H9 (cell line): ENCODE data around the gene EMX2. TPM values are rescaled to one million over a fixed set of nuclear protein-coding genes. Genes with fewer than 3 reads are reported as not detected.

Experiments used
- DNase-seq: peaks from one replicate; pipeline ENCODE4 v3.0.0-alpha.2; 2017
- H2AFZ ChIP-seq: one replicate; pipeline ENCODE4 v1.6.1; 2013; ENCODE audit warnings: mild to moderate bottlenecking, low read length, control low read depth, moderate library complexity
- H2AK5ac ChIP-seq: 2 replicates; pipeline ENCODE4 v1.6.1; 2013; ENCODE audit warnings: low read length, control low read depth, mixed read lengths; ENCODE audit not compliant: insufficient read length
- H2BK120ac ChIP-seq: one replicate; pipeline ENCODE4 v1.6.1; 2013; ENCODE audit warnings: low read depth, mild to moderate bottlenecking, low read length, control low read depth, inconsistent platforms; ENCODE audit not compliant: poor library complexity, severe bottlenecking
- H2BK12ac ChIP-seq: 2 replicates; pipeline ENCODE4 v1.6.1; 2013; ENCODE audit warnings: low read length, control low read depth, mixed read lengths, low read depth; ENCODE audit not compliant: insufficient read length
- H2BK15ac ChIP-seq: 2 replicates; pipeline ENCODE4 v1.6.1; 2013; ENCODE audit warnings: low read depth, low read length, control low read depth
- H2BK20ac ChIP-seq: one replicate; pipeline ENCODE4 v1.6.1; 2013; ENCODE audit warnings: low read depth, mild to moderate bottlenecking, low read length, control low read depth, inconsistent platforms; ENCODE audit not compliant: poor library complexity, severe bottlenecking
- H2BK5ac ChIP-seq: 2 replicates; pipeline ENCODE4 v1.6.1; 2013; ENCODE audit warnings: low read length, control low read depth, mixed read lengths; ENCODE audit not compliant: insufficient read length
- H3K14ac ChIP-seq: 2 replicates; pipeline ENCODE4 v1.6.1; 2013; ENCODE audit warnings: low read length, control low read depth; ENCODE audit not compliant: insufficient read depth
- H3K18ac ChIP-seq: 2 replicates; pipeline ENCODE4 v1.6.1; 2013; ENCODE audit warnings: low read depth, mild to moderate bottlenecking, mixed read lengths, low read length, control low read depth; ENCODE audit not compliant: insufficient read length
- H3K23ac ChIP-seq: 2 replicates; pipeline ENCODE4 v1.6.1; 2013; ENCODE audit warnings: low read length, control low read depth, mixed read lengths, low read depth; ENCODE audit not compliant: insufficient read length
- H3K23me2 ChIP-seq: 2 replicates; pipeline ENCODE4 v1.6.1; 2013; ENCODE audit warnings: low read depth, mild to moderate bottlenecking, mixed read lengths, low read length, control low read depth; ENCODE audit not compliant: insufficient read length, poor library complexity, severe bottlenecking
- H3K27ac ChIP-seq: 2 replicates; pipeline ENCODE4 v1.5.1; 2013; ENCODE audit warnings: low read length, control low read depth, mixed read lengths, low read depth; ENCODE audit not compliant: insufficient read length
- H3K27me3 ChIP-seq: 2 replicates; pipeline ENCODE4 v1.6.1; 2013; ENCODE audit warnings: low read length, control low read depth, inconsistent platforms; ENCODE audit not compliant: insufficient read depth
- H3K4ac ChIP-seq: 2 replicates; pipeline ENCODE4 v1.6.1; 2013; ENCODE audit warnings: low read depth, mild to moderate bottlenecking, control low read depth, inconsistent platforms, low read length, moderate library complexity
- H3K4me1 ChIP-seq: 2 replicates; pipeline ENCODE4 v1.6.1; 2013; ENCODE audit warnings: low read length, control low read depth, inconsistent platforms; ENCODE audit not compliant: insufficient read depth
- H3K4me2 ChIP-seq: 2 replicates; pipeline ENCODE4 v1.6.1; 2013; ENCODE audit warnings: low read length, control low read depth, mixed read lengths; ENCODE audit not compliant: insufficient read length, insufficient read depth
- H3K56ac ChIP-seq: 2 replicates; pipeline ENCODE4 v1.6.1; 2013; ENCODE audit warnings: low read depth, mild to moderate bottlenecking, mixed read lengths, low read length, control low read depth; ENCODE audit not compliant: insufficient read length
- H3K79me1 ChIP-seq: 2 replicates; pipeline ENCODE4 v1.6.1; 2013; ENCODE audit warnings: low read depth, mild to moderate bottlenecking, moderate library complexity, low read length, control low read depth, inconsistent platforms; ENCODE audit not compliant: insufficient read depth, poor library complexity, severe bottlenecking
- H3K79me2 ChIP-seq: 2 replicates; pipeline ENCODE4 v1.6.1; 2013; ENCODE audit warnings: low read length, control low read depth, inconsistent platforms; ENCODE audit not compliant: insufficient read depth
- H3K9ac ChIP-seq: 2 replicates; pipeline ENCODE4 v1.6.1; 2013; ENCODE audit warnings: low read length, control low read depth, mixed read lengths; ENCODE audit not compliant: insufficient read length; ENCODE audit errors: extremely low read depth
- H3K9me3 ChIP-seq: one replicate; pipeline ENCODE4 v1.6.1; 2013; ENCODE audit warnings: low read depth, low read length, inconsistent platforms; ENCODE audit not compliant: control insufficient read depth
- H3T11ph ChIP-seq: one replicate; pipeline ENCODE4 v1.6.1; 2013; ENCODE audit warnings: mild to moderate bottlenecking, low read length, control low read depth, inconsistent platforms
- H4K20me1 ChIP-seq: one replicate; pipeline ENCODE4 v1.6.1; 2013; ENCODE audit not compliant: control insufficient read depth, insufficient read length, insufficient read depth
- H4K5ac ChIP-seq: 2 replicates; pipeline ENCODE4 v1.6.1; 2013; ENCODE audit warnings: low read depth, mild to moderate bottlenecking, mixed read lengths, low read length, control low read depth; ENCODE audit not compliant: insufficient read length
- H4K8ac ChIP-seq: replicated peaks from 2 replicates; pipeline ENCODE4 v1.6.1; 2013; ENCODE audit warnings: low read length, control low read depth, mixed read lengths, low read depth; ENCODE audit not compliant: insufficient read length
- H4K91ac ChIP-seq: 2 replicates; pipeline ENCODE4 v1.6.1; 2013; ENCODE audit warnings: low read depth, mild to moderate bottlenecking, moderate library complexity, mixed read lengths, low read length, control low read depth; ENCODE audit not compliant: insufficient read length
- H3K27ac Mint-ChIP-seq, 3 experiments: 2 replicates in 2 of 3; 3 replicates in 1 of 3; pipeline ENCODE4 v1.8.0; 2020 to 2021; ENCODE audit warnings: mixed read lengths in 3 of 3, mild to moderate bottlenecking in 1 of 3, moderate library complexity in 1 of 3
- H3K27me3 Mint-ChIP-seq: 2 replicates; pipeline ENCODE4 v1.8.0; 2021; ENCODE audit warnings: low read depth, mild to moderate bottlenecking, moderate library complexity, mixed read lengths
- H3K36me3 Mint-ChIP-seq, 3 experiments: 2 replicates in 2 of 3; 3 replicates in 1 of 3; pipeline ENCODE4 v1.8.0; 2020 to 2021; ENCODE audit warnings: low read depth in 3 of 3, mixed read lengths in 3 of 3; ENCODE audit not compliant: insufficient read depth in 1 of 3
- H3K4me1 Mint-ChIP-seq, 2 experiments: 2 replicates each; pipeline ENCODE4 v1.8.0; 2020; ENCODE audit warnings: mixed read lengths in 2 of 2
- H3K4me3 Mint-ChIP-seq, 2 experiments: 2 replicates in 1 of 2; 3 replicates in 1 of 2; pipeline ENCODE4 v1.8.0; 2020 to 2021; ENCODE audit warnings: mild to moderate bottlenecking in 2 of 2, mixed read lengths in 2 of 2, moderate library complexity in 1 of 2
- H3K9me3 Mint-ChIP-seq, 2 experiments: 2 replicates in 1 of 2; 3 replicates in 1 of 2; pipeline ENCODE4 v1.8.0; 2020; ENCODE audit warnings: mild to moderate bottlenecking in 2 of 2, mixed read lengths in 2 of 2, moderate library complexity in 1 of 2
- WGBS: extraction: QIAGEN DNeasy Blood & Tissue Kit; methylation state at CpG from one replicate; pipeline ENCODE4 v1.1.7; 2013; ENCODE audit warnings: missing lambda C conversion rate, low lambda C conversion rate, mixed read lengths; ENCODE audit not compliant: insufficient read length; ENCODE audit errors: extremely low coverage; 5-methylcytosine and 5-hydroxymethylcytosine counted together
- total RNA-seq: library from RNA; stranded (reverse); gene quantifications from 2 replicates; pipeline ENCODE4 v1.2.1, GENCODE V29; 2021
- TF ChIP-seq, protein P1 (sequence below): fragments of 200-600 bp; sonication (generic); conservative IDR thresholded peaks from 3 replicates; pipeline ENCODE4 v1.8.0; 2021; ENCODE audit warnings: antibody characterized with exemption, mild to moderate bottlenecking

EMX2 gene
- total RNA-seq, 1 experiment from 2014 or later, result not detected

- Histone ChIP-seq H3K27ac (no peak overlapping the region), H3K9me3 (no peaks in the 10 kb centered on the region), H3K4me2 (no peak overlapping the region), H4K5ac (no peak overlapping the region), H2AFZ (no peak overlapping the region), H2BK15ac (no peak overlapping the region), H3T11ph (no peak overlapping the region), H2BK12ac (no peak overlapping the region), H2BK5ac (no peak overlapping the region), H3K18ac (no peak overlapping the region), H3K4ac (no peak overlapping the region), H3K79me2 (no peaks in the 10 kb centered on the region), H4K91ac (no peak overlapping the region), H3K23ac (no peak overlapping the region), H4K20me1 (peaks cover 4% of the 10 kb centered on the region), H3K9ac (no peak overlapping the region), H3K14ac (no peak overlapping the region), H3K4me1 (no peaks in the 10 kb centered on the region; the same call in 1 of the 2 replicates), H2BK20ac (no peak overlapping the region), H3K79me1 (no peaks in the 10 kb centered on the region), H2AK5ac (no peak overlapping the region), H3K56ac (no peak overlapping the region), H3K27me3 (peaks cover 65% of the 10 kb centered on the region), H3K23me2 (no peaks in the 10 kb centered on the region), H2BK120ac (no peak overlapping the region), H4K8ac (no peak overlapping the region)
- Mint-ChIP-seq H3K4me3 (no peak overlapping the region), H3K27ac (no peak overlapping the region), H3K9me3 (peaks cover 0 to 5% of the 10 kb centered on the region in 2 experiments; a peak in 3 of 5 replicates), H3K36me3 (no peaks in the 10 kb centered on the region), H3K4me1 (peaks cover 22 to 38% of the 10 kb centered on the region in 2 experiments), H3K27me3 (peaks cover 98% of the 10 kb centered on the region)
- DNase-seq, result no peak
- TF ChIP-seq, protein P1, sequence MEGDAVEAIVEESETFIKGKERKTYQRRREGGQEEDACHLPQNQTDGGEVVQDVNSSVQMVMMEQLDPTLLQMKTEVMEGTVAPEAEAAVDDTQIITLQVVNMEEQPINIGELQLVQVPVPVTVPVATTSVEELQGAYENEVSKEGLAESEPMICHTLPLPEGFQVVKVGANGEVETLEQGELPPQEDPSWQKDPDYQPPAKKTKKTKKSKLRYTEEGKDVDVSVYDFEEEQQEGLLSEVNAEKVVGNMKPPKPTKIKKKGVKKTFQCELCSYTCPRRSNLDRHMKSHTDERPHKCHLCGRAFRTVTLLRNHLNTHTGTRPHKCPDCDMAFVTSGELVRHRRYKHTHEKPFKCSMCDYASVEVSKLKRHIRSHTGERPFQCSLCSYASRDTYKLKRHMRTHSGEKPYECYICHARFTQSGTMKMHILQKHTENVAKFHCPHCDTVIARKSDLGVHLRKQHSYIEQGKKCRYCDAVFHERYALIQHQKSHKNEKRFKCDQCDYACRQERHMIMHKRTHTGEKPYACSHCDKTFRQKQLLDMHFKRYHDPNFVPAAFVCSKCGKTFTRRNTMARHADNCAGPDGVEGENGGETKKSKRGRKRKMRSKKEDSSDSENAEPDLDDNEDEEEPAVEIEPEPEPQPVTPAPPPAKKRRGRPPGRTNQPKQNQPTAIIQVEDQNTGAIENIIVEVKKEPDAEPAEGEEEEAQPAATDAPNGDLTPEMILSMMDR, result no peak
- no CpG with 5 or more reads among the region's 12 CpGs for WGBS
These were observed 12.5 kb downstream of the EMX2 start for GRCh38 chr10:117555017-117555416.
